Ammon's horn (tissue), 1 donor: ENCODE results near the gene IRX2.
A peak's percentile ranks its signal among the peaks of the same experiment; 100 is the strongest.

Experiments used
- DNase-seq: peaks from one replicate; pipeline ENCODE4 v3.0.0-alpha.2; 2016; ENCODE audit warnings: low spot score

Gene IRX2

DNA sequence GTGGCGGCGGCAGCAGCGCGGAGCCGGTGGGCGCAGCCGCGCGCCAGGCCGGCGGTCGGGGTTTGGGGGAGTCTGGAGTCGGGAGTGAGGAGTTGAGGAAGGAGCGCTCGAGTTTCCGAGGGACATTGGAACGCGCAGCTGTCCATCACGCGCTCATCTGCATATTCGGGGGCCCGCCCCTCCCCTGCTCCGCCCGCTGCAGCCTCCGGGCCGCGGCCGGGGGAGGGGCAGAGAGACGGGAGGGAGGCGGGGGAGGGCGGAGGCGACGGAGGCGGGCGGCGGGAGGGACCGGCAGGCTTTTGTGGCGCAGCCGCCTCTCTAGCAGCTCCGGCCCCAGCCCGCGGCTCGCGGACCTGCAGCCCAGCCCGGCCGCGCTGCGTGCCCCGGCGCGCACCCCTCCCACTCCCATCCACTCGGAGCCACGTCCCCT is at the start of gene IRX2:
IRX2 (minus strand) TSS at position 86 of the 430 bp plus-strand sequence. CDS start 264 bp downstream, outside the sequence.
- peak; percentile 92 for DNase-seq

DNA sequence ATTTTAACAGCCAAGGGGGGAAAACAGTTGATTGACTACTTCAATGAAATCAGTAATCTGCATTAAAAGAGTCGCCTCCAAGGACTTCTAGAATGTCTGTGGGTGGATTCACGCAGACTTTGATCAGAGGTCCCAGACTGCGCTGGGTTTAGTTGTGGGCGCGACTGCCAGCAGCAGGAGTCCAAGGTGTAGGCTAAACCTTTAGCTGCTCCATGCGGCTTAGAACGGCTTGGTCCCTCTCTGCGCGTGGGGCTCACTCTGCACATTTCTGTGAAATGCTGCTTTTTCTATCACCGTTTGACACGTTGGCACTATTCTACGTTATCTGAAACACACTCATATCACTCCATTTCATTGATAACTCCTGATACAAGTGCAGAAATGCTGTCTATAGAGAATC is 48.6 kb upstream of the IRX2 start:
- DNase-seq = no peak

DNA sequence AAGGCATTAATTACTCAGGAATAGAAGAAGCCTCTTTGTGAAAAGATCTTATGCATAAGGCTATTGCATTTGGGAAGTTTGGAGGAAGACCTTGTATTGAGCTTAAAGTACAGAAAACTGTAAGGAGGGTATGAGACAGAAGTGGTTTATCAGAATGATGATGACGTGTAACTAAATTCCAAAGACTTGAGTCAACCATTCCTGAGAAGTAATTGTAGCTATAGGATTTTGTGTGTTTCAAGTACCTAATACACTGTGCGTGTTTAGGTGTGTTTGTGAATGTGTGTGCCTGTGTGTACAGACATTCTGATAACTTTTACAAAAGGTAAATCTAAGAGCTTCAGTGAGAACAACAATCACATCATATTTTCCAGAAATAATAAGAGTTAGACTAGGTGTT is 46.5 kb upstream of the IRX2 start:
- DNase-seq = no peak

DNA sequence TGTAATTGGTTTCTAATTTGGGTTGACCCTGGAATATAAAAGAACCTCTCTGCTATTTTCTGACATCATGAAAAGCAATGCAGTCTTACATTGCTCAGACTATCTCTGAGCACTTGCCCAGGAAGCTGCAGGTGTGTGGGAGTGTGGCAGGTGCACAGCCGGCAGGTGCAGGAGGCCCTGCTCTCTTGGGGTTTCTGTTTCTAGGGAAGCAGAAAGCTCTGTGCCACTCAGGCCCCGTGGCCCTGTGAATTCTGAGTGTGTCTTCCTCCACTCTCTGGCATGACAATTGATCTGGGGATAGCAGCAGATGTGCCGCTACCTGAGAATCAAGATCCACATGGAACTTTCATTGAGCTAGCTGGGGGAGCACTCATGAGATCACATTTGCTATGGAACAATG is 45.7 kb upstream of the IRX2 start:
- no peak for DNase-seq

DNA sequence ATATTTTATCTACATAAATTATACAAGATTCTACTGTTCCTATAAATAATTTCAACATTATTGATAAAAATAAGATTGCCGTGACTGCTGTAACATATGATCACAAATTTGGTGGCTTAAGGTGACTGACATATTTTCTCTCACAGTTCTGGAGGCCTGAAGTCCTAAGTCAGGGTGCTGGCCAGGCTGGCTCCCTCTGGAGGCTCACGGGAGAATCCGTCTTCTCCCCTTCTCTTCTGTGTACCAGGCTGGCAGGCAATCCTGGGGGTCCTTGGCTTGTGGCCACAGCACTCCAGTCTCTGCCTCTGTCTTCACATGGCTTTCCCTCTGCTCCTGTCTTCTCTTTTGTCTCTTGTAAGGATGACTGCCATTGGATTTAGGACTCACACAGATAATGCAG is 31.7 kb upstream of the IRX2 start:
- no peak for DNase-seq

DNA sequence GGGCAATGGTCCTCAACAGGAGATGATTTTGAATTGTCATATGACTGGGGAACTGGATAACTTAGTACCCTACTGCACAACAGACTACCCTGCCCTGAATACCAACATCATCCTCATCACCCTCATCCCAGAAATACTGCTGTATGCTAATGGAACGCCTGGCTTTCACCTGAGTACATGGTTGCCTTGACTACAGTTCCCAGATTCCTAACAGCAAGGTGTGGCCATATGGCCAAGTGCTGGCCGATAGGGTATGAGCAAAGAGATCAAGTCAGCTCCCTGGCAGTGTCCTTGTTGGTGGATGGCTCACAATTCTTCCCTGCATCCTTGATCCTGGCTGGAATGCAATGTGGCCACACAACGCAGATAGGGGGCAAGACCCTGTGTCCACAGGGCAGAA is 31.2 kb upstream of the IRX2 start:
- no peak for DNase-seq

DNA sequence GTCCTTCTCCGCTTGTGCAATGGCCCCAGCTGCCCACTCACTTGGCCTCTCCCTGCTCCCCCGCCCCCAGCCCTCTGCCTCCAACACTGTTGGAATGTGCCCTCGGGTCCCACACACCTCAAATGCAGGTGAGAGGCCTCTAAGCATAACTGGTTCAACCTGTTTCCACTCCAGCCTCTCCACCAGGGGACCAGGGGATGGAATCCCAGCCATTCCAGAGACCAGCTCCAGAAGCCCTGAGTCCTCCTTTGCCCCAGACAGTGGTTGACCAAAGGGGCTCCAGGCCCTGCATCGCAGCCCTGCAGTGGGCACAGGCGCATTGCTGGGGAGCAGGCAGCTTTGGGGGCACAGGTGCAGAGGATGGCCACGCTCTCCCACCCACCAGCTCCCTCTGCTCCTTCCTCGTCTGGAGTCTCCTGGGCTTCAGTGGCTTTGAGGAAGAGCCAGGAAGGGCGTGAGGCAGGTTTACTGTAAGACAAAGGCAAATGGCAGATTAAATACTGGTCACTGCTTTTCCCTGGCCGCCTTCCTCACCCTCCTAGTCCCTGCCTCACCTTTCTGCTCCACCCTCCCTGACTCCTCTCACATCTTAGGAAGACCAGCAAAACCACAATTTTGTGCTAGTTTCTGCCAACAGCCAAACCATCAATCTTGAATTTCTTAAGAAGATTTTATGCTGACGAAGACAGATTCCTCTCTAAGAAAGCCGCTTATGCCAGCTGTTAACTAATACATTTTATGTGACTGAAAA is 29.1 kb upstream of the IRX2 start:
- no peak for DNase-seq

DNA sequence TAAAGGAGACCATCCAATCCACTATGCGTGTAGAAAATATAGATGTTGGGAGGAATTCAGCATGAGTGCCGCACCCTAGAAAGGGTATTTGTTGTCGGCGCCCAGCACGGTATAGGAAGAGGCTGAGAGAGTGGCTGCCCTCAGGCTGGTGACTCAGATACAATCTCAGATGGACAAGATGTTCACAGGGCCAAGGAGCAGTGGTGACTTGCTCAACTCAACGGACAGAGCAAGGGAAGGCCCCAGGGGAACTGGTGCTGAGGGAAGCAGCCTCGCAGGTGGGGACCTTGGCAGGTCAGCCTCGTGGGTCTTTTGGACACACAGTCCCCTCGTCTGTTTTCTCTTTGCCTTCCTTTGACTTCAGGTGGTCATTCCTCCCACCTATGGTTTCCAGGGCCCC is 28.0 kb upstream of the IRX2 start:
- no peak for DNase-seq

DNA sequence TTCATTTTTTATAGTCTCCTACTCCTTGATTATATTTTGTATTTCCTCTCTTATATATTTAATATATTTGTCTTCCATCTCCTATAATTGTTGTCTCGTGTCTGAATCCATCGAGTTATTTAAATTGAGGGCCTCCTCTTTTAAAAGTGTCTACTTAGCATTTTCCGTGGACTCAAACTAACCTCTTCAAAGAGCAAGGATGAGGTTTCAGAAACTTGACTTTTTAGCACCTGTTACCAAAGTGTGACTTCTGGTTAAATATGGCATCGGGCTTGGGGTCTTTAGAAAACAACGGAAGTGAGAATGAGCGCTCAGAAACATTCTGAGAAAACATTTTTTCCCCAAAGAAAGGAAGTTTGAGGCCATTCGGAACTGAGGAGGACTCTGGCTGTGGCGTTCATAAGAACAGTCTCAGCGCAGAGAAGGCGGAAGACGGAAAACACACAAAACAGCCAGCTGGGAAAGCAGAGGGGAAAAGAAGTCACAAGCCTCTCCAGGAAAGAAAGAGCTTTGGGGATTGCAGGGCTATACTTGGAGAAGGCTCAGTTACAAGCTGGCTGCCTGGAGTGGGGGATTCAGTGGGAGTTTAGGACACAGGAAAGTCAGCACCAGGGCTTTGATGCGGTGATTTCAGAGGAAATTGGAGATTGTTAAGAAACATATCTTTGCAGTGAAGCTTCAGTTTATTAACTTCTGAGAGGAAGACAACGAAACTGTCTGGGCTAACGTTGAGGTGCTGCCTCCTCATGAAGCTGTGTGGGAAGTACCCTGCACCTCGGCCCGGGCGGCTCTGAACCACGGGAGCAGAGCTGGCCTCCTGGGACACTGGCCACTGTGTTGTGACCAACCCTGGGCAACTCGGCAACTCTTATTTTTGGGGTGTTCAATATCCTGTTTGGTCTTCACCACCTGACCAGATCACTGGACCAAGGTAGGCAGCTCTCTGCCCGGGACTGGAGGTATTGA is 25.1 kb upstream of the IRX2 start:
- no peak for DNase-seq

DNA sequence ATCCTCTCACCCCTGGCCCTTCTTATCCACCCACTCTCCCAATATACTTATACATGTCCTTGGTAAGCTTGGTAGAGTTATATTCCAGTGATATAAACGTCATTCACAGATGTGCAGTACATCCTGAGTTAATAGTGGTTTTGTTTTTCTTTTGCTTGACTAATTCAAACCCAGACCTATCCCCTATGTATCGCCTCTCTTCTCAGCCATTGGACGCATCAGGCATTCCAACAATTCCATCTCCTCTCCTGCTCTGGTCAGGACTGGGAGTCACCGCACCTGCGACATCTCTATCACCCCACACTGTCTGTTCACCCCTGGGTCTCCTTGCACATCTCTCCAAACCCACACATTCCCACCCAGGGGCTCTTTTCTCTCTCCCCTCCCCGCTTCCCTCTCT is 21.9 kb upstream of the IRX2 start:
- DNase-seq = no peak

DNA sequence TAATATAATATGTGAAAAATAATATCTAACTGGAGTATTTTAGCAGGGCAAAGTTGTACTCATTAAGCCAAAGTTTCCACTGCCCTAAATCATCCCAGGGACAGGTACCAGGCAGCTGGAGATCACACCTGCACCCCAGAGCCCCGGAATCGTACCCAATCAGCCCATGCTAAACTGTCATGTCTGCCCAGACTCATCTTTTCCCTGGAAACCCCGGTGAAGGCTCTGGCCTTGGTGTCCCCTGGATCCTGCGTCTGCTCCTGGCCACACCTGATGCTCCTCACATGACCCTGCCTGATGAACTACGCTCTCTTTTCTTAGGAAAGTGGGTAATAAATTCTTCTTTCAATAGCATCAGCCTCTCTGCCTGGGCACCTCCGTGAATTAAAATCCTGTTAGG is 15.6 kb upstream of the IRX2 start:
- no peak for DNase-seq

DNA sequence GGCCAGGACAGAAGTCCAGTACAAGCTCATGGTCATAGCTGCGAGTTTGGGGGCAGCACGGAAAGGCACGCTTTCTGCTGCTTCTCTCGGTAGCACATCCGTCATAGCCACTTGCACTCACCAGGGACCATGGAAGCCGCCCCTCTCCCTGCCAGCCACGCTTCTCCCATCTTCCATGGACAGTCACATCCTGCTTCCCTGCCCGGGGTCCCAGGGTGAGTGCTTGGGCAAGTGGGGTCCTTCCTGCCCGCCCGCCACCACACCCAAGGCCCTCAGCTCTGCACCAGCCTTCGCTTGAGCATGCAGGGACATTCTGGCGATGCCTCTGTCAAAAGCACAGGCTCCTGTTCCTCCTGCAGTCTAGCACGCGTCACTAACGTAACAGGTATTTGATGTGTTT is 13.1 kb upstream of the IRX2 start:
- no peak for DNase-seq

DNA sequence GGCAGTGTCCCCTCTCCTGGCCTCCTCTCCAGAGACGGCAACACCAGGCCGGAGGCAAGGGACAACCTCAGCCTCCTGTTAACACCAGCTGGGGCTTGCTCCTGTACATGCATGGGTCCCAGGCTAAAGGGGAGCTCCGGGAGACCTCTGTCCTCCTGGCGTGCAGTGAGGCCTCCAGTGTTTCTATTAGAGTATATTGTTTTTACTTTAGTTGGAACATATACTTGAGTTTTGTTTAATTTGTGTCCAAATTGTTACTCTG is 12.0 kb upstream of the IRX2 start:
- no peak for DNase-seq

DNA sequence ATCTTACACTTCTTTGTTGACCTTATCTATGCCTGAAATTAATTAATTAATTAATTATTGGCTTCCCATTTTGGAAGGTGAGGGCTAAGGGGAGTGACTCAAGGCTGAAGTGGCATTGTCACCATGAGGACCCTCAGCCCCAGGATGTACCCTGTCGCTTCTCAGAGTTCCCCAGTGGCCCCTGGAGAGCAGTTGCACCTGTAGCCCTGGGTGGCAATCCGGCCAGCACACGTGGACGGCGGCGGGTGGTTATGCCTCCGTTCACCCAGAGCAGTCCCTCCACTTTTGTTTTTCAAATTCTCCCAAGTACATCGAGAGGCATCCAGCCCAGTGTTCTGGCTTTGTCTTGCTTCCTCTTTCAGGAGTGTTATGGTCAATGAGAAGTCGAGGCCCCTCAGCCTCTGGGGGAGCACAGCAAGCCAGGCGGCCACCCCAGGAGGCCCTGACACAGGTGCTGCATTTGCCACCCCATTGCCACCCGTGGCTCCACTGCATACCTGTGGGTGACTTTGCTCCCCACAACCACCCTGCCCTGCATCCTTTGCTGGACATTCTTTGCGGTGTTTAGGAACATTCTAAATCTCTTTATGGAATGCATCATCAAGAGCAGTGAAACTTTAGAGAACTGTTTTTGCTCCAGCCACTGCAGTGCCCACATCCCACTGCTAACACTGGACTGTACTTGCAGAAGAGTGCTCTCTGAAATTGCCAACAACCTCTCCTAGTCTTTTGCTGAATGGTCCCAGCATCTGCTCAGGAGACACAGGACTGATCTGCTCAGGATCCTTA is 11.5 kb upstream of the IRX2 start:
- DNase-seq = no peak

DNA sequence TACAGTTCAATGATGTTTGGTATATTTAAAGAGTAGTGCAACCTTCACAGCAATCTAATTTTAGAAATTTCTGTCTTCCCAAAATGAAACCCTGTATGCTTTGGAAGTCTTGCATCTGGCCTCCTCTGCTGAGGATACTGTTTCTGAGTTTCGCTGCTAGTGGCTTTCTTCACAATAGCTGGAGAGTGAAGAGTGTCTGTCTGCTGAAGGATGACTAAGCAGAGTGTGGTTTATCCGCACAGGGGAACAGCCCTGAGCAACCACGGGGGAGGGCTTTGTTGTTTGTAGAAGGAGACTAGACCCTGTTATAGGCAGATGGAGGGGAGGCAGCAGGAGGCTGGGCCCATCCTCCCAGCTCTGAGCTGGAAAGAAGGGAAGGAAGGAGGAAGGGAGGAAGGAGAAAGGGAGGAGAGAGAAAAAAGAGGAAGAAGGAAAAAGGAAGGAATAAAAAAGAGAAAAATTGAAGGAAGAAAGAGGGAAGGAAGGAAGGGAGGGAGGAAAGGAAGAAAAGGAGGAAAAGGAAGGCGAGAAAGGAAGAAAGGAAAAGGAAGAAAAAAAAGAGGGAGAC is 10.5 kb upstream of the IRX2 start:
- DNase-seq = no peak

DNA sequence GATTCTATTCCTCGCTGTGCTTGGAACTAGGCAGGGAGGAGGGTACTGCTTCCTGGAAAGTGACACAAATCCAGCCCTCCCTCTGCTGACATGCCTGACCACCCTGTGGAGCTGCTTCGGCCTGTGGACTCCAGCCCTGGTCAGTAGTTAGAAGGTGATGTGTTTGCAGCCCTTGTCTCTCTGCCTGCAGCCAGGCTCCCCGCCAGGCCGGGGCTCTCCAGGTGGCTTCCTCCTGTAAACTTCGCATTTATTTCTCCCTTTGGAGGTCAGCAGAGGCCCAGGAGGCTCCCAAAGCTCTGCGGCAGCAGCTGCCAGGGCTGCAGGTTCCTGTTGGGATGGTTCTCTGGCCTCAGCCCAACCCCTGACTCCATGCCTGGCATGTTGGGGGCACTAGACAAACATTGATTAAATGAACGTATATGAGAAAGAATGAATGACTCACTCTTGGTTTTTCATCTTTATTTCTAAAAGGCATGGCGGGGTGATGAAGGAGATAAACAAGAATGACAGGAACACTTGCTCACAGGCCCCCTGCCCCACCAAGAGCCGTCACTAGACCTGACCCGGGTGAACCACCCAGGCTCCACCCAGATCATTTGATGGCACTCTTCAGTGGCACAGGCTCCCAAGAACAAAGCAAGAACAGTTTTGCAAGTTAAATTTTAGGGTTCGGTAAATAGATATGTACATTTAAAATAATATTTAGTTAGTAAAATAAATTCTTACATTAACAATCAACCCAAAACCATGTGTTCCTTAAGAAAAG is 8.4 kb upstream of the IRX2 start:
- DNase-seq = no peak

DNA sequence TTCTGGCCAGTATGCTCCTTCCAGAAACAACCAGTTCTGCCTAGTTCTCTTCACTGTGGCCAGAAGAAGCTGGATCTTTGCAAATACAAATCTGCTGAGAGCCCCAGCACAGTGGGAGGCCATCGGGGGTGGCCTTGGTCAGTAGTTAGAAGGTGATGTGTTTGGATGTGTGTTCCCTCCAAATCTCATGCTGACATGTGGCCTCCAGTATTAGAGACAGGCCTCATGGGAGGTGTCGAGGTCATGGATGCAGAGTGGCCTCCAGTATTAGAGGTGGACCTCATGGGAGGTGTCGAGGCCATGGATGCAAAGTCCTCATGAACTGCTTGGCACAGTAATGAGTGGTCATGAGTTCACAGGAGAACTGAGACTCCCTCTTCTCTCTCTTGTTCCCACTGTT is 7.6 kb upstream of the IRX2 start:
- DNase-seq = no peak

DNA sequence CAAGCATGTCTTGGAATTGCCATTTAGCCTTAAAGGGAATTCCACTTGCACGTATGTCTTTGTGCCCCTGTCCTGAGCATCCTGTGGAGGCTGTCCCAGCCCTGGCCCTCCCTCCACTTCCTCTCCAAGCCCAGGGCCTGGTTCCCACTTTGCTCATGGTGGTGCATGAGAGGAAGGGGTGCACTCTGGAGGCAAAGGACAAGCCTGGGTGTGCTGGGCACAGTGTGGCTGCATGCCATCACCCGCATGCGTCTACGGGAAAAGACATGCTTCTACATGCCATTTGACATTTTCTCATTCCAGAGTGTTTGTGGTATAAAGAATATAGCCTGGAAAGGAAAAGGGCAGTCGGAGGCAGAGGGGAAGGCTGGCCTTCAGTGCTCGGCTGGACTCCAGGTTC is 7.2 kb upstream of the IRX2 start:
- DNase-seq = no peak

DNA sequence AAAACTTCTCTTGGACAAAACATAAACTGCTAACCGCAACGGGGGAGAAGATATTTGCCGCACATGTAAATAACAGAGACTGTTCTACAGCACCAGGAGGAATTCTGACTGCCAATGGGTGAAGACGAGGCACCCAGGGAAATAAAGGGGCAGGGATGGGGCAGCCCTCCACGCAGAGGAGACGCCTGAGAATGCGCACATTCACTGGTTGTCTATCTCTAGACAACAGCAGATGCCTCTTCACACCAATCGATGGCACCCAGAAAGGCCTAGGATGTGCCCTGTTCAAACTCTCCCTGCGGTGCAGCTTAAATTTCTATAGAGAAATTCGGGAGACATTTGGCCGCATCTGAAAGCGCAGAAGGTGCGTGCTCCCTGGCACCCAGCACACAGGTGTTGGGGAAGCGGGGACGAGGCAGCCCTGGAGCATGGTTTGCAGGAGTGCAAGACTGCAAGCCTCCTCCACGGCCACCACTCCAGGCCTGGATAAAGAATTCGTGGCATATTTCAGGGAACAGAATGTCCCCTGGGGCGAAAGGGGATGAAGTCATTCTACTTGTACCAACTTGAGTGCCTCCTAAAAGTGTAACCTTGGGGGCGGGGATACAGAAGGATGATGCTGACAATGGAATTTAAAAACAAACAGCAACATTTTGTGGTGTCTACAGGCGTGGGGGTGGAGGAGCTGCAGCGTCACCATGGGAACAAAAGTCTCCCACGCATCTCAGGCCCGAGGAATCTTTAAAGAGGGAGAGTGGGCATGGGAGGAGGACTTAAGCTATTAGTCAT is 6.3 kb upstream of the IRX2 start:
- DNase-seq = no peak

DNA sequence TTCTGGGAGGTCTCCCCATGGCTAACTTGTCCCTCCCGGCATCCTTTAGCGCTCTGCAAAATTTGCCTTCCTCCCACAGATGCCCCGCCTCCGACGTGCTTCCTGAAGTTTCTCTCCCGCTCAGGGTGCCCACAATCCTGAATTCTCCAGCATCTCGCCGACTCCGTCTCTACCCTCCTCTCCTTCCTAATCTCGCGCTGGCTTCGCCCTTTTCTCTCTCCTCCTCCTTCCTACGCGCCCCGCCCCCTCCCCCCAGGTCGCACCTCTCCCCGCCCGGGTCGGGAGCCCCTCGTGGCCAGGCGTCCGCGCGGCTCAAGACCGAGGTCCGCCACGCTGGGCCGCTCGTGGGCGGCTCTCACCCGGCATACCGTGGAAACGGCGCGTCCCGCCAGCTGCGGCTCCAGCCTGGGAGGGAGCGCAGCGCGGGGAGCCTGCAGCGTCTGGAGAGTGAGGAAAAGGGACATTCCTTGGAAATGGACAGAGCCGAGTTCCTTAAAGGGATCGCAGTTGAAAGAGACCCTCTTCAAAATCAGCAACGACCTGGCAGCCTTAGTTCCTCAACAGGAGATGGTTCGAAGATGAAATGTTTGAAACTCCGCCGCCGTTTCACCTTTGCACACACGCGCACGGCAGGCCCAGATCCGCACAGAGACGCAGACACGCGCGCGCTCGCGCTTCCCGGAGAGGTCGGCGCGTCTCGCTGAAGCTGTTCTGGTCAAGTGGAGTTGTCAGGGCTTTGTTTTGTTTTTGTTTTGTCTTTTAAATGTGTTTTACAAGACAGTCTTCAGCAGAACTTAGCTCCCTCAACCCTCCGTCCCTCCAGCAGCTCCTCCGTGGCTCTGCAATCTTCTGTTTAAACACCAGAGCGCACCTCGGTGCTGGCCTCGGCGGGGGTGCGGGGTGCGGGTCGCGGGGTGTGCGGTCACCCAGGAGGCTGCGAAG is 5.0 kb upstream of the IRX2 start:
- no peak for DNase-seq
